ENCODE data around the gene NDST1.

The NDST1 gene

DNA sequence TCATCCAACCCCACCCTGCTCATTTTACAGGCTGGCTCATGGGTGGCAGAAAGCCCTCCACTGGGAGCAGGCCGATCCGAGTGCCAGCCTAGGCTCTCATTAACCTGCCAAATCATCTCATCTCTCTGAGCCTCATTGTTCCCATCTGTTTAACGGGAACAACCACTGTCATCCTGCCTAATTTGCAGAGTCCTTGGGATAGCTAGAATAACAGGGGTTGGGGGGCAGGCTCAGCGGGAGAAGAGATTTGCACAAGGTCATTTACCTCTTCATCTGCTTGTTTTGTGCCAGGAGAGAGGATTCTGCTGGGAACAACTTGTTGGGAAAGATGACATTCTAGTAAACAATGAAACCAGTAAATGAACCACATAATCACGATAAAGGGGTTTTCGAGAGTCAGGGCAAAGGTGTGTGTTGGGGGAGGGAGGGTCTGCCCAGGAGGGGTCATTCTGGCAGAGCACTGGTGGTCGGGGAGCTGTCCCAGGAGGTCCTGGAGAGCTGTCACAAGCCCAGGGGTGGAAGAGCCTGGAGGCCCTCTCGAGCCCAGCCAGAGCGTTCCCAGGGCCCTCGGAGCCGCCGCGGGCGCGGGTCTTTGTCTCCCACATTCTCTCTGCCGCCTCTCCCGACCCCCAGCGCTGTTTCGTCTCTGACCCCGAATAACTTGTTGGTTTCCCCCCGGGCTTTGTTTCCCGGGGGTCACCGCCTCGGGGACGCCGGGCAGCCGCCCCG is 22.8 kb upstream of the NDST1 start:
- no peak overlapping the region for H3K27ac ChIP-seq (ENCODE audit: insufficient read depth in 1 of 2, low read depth in 1 of 2, low read length in 2 of 2, poor library complexity in 1 of 2, severe bottlenecking in 2 of 2)
- DNase-seq, result peak in 2 of 3 donors; percentile 9 to 11
- peaks cover 20 to 51% (median 35%) of the 10 kb centered on the region in 4 experiments for H3K4me1 ChIP-seq (ENCODE audit: control extremely low read depth in 1 of 4, control insufficient read depth in 4 of 4, insufficient read depth in 4 of 4, low read length in 3 of 4)
- H3K9me3 ChIP-seq (ENCODE audit: control extremely low read depth in 1 of 5, control insufficient read depth in 4 of 5, insufficient read depth in 2 of 5, low read depth in 1 of 5, low read length in 4 of 5), result no peaks in the 10 kb centered on the region
- peaks cover 0 to 4% (median 0%) of the 10 kb centered on the region in 4 experiments for H3K36me3 ChIP-seq (ENCODE audit: control insufficient read depth in 4 of 4, insufficient read depth in 4 of 4, low read length in 3 of 4)
- CTCF ChIA-PET, result interaction anchor here (0.8 to 1.5 kb wide), 7 partner anchors 20 to 67 kb away, joined by 3 to 4 read pairs (median 3); no protein-coding TSS in a partner anchor
- POLR2A ChIA-PET, result interaction anchor here (0.7 kb wide), 1 partner anchor 449 kb away, joined by 3 read pairs; no protein-coding TSS in a partner anchor
- no peaks in the 10 kb centered on the region for H3K27me3 ChIP-seq (replicated peaks in 2 of 5; ENCODE audit: control insufficient read depth in 4 of 5, insufficient read depth in 5 of 5, low read length in 4 of 5)
- H3K4me3 ChIP-seq (ENCODE audit: control insufficient read depth in 1 of 7, extremely low read depth in 1 of 7, insufficient read depth in 4 of 7, low read depth in 2 of 7, low read length in 6 of 7), result peak overlapping the region; percentile 52 to 86 (median 75)
- WGBS (ENCODE audit: insufficient coverage), result 39% methylated on average over 23 of the region's 28 CpGs

DNA sequence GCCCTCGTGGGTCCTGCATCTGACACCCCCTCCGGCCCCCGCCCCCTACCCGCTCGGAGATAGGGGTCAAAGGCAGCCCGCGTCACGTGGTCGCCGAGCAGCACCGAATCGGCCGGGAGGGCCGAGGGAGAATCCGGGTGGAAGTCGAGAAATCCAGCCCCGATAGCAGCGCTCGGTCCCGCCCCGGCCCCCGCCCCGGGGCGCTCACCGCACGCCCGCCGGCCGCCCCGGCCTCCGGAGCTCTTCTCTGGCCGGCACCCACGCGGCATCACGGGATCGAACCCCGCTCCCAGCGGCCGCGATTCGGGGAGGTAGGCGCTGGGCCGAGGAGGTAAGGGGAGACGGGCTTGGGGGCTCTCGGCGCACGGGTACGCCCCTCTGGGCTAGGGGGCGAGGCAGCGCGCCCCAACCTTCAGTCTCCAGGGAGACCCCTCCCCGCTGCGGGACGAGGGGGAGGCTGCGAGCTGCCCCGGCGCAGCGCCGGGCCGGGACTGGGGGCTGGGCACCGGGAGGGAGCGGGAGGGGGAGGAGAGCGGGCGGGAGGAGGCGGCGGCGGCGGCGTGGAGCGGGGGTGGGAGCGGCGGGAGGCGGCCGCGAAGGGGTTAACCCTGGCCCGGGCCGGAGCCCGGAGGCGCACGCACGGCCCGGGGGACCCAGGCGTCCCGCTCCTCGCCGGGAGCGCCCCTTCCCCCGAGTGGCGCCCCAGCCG is 22.1 kb upstream of the NDST1 start:
- peaks cover 0 to 5% (median 0%) of the 10 kb centered on the region in 4 experiments for H3K36me3 ChIP-seq (ENCODE audit: control insufficient read depth in 4 of 4, insufficient read depth in 4 of 4, low read length in 3 of 4)
- peak overlapping the region; percentile 52 to 86 (median 75) for H3K4me3 ChIP-seq (ENCODE audit: control insufficient read depth in 1 of 7, extremely low read depth in 1 of 7, insufficient read depth in 4 of 7, low read depth in 2 of 7, low read length in 6 of 7)
- peak in 2 of 3 donors; percentile 43 to 56 for DNase-seq
- no peaks in the 10 kb centered on the region for H3K27me3 ChIP-seq (replicated peaks in 2 of 5; ENCODE audit: control insufficient read depth in 4 of 5, insufficient read depth in 5 of 5, low read length in 4 of 5)
- H3K9me3 ChIP-seq (ENCODE audit: control extremely low read depth in 1 of 5, control insufficient read depth in 4 of 5, insufficient read depth in 2 of 5, low read depth in 1 of 5, low read length in 4 of 5), result no peaks in the 10 kb centered on the region
- H3K4me1 ChIP-seq (ENCODE audit: control extremely low read depth in 1 of 4, control insufficient read depth in 4 of 4, insufficient read depth in 4 of 4, low read length in 3 of 4), result peaks cover 24 to 53% (median 42%) of the 10 kb centered on the region in 4 experiments
- under 1% methylated on average over 64 of the region's 90 CpGs for WGBS (ENCODE audit: insufficient coverage)
- CTCF ChIA-PET, result interaction anchor here (0.8 to 1.2 kb wide), 3 partner anchors 24 to 36 kb away, joined by 3 to 4 read pairs (median 3); no protein-coding TSS in a partner anchor
- H3K27ac ChIP-seq (ENCODE audit: insufficient read depth in 1 of 2, low read depth in 1 of 2, low read length in 2 of 2, poor library complexity in 1 of 2, severe bottlenecking in 2 of 2), result peak overlapping the region in 1 of 2 experiments; percentile 61
- POLR2A ChIA-PET, result interaction anchor here (1.1 kb wide), 1 partner anchor 10 kb away, joined by 3 read pairs; no protein-coding TSS in a partner anchor

DNA sequence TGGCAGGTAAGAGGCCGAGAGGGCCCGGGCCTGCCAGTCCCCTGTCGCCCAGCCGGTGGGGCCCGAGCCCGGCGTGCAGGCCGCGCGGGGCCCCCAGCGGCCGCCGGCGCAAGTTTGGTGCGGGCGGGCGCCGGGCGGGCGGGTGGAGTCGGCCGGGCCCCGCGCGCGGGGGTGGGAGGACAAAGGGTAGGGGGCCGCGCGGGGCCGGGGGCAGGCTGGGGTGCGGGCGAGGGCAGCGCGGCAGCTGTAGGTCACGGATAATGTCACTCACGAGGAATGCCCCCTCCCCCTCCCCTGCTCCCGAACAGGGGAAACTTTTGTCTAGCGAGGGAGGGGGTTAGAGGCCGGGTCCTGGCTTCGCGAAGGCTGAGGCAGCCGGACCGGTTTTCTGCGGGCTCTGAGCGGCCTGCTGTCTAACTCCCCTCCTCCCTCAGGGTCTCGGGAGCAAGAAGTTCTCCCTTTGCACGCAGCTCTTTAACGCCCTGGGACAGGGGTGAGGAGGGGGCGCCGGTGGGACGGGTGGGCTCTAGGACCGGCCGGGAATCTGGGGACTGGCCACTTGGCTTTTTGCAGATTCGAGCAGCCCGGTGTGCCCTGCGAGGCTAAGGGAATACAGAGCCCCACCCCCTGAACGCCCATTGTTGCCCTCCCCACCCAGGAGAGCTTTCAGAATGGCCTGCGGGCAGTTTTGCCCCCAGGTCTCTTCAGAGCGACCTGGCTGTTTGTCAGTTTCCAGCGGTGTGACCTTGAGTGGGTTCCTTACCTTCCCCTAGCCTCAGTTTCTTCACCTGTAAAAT is 21.3 kb upstream of the NDST1 start:
- Histone ChIP-seq H3K27me3 (replicated peaks in 2 of 5; ENCODE audit: control insufficient read depth in 4 of 5, insufficient read depth in 5 of 5, low read length in 4 of 5) (no peaks in the 10 kb centered on the region), H3K4me3 (ENCODE audit: control insufficient read depth in 1 of 7, extremely low read depth in 1 of 7, insufficient read depth in 4 of 7, low read depth in 2 of 7, low read length in 6 of 7) (peak overlapping the region; percentile 55 to 86 (median 75)), H3K9me3 (ENCODE audit: control extremely low read depth in 1 of 5, control insufficient read depth in 4 of 5, insufficient read depth in 2 of 5, low read depth in 1 of 5, low read length in 4 of 5) (no peaks in the 10 kb centered on the region), H3K4me1 (ENCODE audit: control extremely low read depth in 1 of 4, control insufficient read depth in 4 of 4, insufficient read depth in 4 of 4, low read length in 3 of 4) (peaks cover 31 to 58% (median 45%) of the 10 kb centered on the region in 4 experiments), H3K27ac (ENCODE audit: insufficient read depth in 1 of 2, low read depth in 1 of 2, low read length in 2 of 2, poor library complexity in 1 of 2, severe bottlenecking in 2 of 2) (peak overlapping the region; percentile 33 to 79), H3K36me3 (ENCODE audit: control insufficient read depth in 4 of 4, insufficient read depth in 4 of 4, low read length in 3 of 4) (peaks cover 0 to 7% (median 0%) of the 10 kb centered on the region in 4 experiments)
- POLR2A ChIA-PET, result interaction anchor here (1.1 kb wide), 1 partner anchor 11 kb away, joined by 3 read pairs; no protein-coding TSS in a partner anchor
- CTCF ChIA-PET, result interaction anchor here (1.0 to 1.2 kb wide), 3 partner anchors 19 to 45 kb away, joined by 3 to 4 read pairs (median 3); no protein-coding TSS in a partner anchor
- peak; percentile 59 to 82 (median 75) for DNase-seq
- under 1% methylated on average over 39 of the region's 60 CpGs for WGBS (ENCODE audit: insufficient coverage)

DNA sequence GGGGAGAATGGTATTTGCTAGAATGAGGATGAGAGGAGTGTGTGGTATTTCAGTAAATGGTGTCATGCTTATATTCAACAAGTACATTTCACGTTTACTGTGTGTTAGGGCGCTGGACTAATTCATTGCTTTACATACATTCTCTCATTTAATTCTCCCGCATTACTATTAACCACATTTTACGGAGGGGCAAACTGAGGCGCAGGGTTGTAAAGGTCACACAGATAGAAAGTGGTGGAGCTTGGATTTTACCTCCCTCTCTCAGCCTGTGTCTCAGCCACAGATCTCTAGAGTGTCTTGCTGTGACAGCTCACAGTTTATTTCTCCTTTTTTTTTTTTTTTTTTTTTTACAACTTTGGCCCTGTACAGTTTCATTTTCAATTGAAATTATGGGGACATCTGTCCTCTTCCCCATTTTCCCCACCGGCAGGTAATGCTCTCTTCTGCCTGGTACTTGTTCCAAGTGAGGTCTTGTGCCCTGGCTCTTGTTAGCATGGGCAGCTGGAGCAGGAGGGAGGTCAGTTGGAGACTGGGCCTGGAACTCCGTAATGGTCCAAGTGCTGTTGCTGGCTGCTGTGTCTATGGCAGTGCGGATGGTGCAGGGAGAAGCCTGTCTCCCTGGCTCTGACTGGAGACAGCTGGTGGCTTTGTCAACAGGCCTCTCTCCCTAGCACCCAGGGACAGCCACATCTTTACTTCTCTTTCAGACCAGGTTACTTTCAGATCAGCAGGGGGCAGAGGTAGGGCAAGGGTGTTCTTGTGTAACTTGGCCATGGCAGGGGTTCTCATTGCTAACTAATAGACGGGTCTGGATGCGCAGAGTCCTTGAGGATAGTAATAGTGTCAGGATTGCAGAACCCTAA is 20.5 kb upstream of the NDST1 start:
- H3K36me3 ChIP-seq (ENCODE audit: control insufficient read depth in 4 of 4, insufficient read depth in 4 of 4, low read length in 3 of 4), result peaks cover 0 to 13% (median 0%) of the 10 kb centered on the region in 4 experiments
- CTCF ChIA-PET, result interaction anchor here (1.0 to 1.4 kb wide), 5 partner anchors 12 to 55 kb away, joined by 3 to 6 read pairs (median 4); no protein-coding TSS in a partner anchor
- peak; percentile 36 to 71 (median 67) for DNase-seq
- POLR2A ChIA-PET, result interaction anchor here (0.7 kb wide), 1 partner anchor 11 kb away, joined by 4 read pairs; no protein-coding TSS in a partner anchor
- H3K9me3 ChIP-seq (ENCODE audit: control extremely low read depth in 1 of 5, control insufficient read depth in 4 of 5, insufficient read depth in 2 of 5, low read depth in 1 of 5, low read length in 4 of 5), result no peaks in the 10 kb centered on the region
- peak overlapping the region in 1 of 2 experiments; percentile 79 for H3K27ac ChIP-seq (ENCODE audit: insufficient read depth in 1 of 2, low read depth in 1 of 2, low read length in 2 of 2, poor library complexity in 1 of 2, severe bottlenecking in 2 of 2)
- 58% methylated on average over 5 of the region's 10 CpGs for WGBS (ENCODE audit: insufficient coverage)
- peak overlapping the region in 6 of 7 experiments; percentile 65 to 86 (median 76) for H3K4me3 ChIP-seq (ENCODE audit: control insufficient read depth in 1 of 7, extremely low read depth in 1 of 7, insufficient read depth in 4 of 7, low read depth in 2 of 7, low read length in 6 of 7)
- H3K4me1 ChIP-seq (ENCODE audit: control extremely low read depth in 1 of 4, control insufficient read depth in 4 of 4, insufficient read depth in 4 of 4, low read length in 3 of 4), result peaks cover 31 to 60% (median 45%) of the 10 kb centered on the region in 4 experiments
- no peaks in the 10 kb centered on the region for H3K27me3 ChIP-seq (replicated peaks in 2 of 5; ENCODE audit: control insufficient read depth in 4 of 5, insufficient read depth in 5 of 5, low read length in 4 of 5)

DNA sequence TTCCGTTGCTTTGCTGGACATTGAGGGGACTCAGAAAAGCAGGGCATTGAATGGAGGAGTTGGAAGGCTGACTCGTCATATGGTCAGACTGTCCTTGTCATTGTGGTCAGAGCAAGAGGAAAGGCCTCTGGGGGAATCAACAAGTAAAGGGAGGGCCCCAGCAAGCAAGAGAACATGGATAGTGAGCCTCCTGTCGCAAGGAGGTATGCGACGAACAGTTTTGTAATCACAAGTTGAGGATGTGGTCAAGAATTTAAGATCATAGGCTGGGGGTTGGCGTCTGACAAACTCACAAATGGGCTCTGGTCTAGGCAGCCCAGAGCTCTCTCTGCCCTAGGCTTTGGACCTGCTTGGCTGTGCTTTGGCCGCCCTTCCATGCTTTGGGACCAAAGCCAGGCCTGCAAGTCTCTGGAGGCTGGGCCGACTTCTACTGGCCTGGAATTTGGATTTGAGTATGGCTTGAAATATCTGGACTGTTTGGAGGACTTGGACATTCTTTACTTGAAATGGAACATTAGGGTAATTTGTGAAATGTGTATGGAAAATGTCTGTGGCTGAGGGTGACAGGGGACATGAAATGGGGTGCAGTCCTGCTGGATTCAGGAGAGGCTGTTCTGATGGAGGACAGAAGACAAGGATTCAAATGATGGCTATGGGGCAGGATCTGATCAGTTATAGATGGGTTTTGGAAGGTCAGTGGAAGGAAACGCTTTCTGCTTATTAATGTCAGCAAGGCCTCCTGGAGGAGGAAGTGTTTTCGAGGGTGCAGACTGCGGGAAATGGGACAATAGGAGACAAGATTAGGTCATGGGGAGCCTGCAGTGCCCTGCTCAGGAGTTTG is 19.2 kb upstream of the NDST1 start:
- ChIA-PET CTCF (interaction anchor here (0.7 to 1.4 kb wide), 6 partner anchors 9 to 54 kb away, joined by 3 to 6 read pairs (median 4); no protein-coding TSS in a partner anchor), POLR2A (interaction anchor here (0.6 kb wide), 1 partner anchor 54 kb away, joined by 4 read pairs; no protein-coding TSS in a partner anchor)
- Histone ChIP-seq H3K27me3 (replicated peaks in 2 of 5; ENCODE audit: control insufficient read depth in 4 of 5, insufficient read depth in 5 of 5, low read length in 4 of 5) (no peaks in the 10 kb centered on the region), H3K27ac (ENCODE audit: insufficient read depth in 1 of 2, low read depth in 1 of 2, low read length in 2 of 2, poor library complexity in 1 of 2, severe bottlenecking in 2 of 2) (peak overlapping the region in 1 of 2 experiments; percentile 55), H3K9me3 (ENCODE audit: control extremely low read depth in 1 of 5, control insufficient read depth in 4 of 5, insufficient read depth in 2 of 5, low read depth in 1 of 5, low read length in 4 of 5) (no peaks in the 10 kb centered on the region), H3K36me3 (ENCODE audit: control insufficient read depth in 4 of 4, insufficient read depth in 4 of 4, low read length in 3 of 4) (peaks cover 0 to 20% (median 1%) of the 10 kb centered on the region in 4 experiments), H3K4me3 (ENCODE audit: control insufficient read depth in 1 of 7, extremely low read depth in 1 of 7, insufficient read depth in 4 of 7, low read depth in 2 of 7, low read length in 6 of 7) (peak overlapping the region in 2 of 7 experiments; percentile 6 to 82), H3K4me1 (ENCODE audit: control extremely low read depth in 1 of 4, control insufficient read depth in 4 of 4, insufficient read depth in 4 of 4, low read length in 3 of 4) (peaks cover 31 to 60% (median 45%) of the 10 kb centered on the region in 4 experiments)
- 81% methylated on average over 11 of the region's 11 CpGs for WGBS (ENCODE audit: insufficient coverage)
- peak in 1 of 3 donors; percentile 26 for DNase-seq

Measured in common myeloid progenitor, CD34-positive (primary cell).